ENCODE data around the gene MICA. TPM values are rescaled to one million over a fixed set of nuclear protein-coding genes. Genes with fewer than 3 reads are reported as not detected.

MICA gene
- total and polyA plus RNA-seq, 9 of the 15 experiments (the other 6 are each of a cell fraction or from before 2014, with no cell fraction given): 11.8 to 24.6 (median 16.7) TPM

- TF ChIP-seq GMEB1 (CRISPR knock-in tag; IDR thresholded peaks at IDR 0.05): 0 out of 2 replicates have a peak, but pooled peaks have one; percentile 10
- TF ChIP-seq ZNF778 (CRISPR knock-in tag; IDR thresholded peaks at IDR 0.05): no peak
- no peak for TF ChIP-seq KAT2B (IDR thresholded peaks at IDR 0.05; ENCODE audit: low read depth, low read length)
- TF ChIP-seq XRCC5 (IDR thresholded peaks at IDR 0.05; ENCODE audit: low read depth, low read length): peak; percentile 36; the same call in 1 of the 2 replicates
- no peak for TF ChIP-seq NR2F6 (CRISPR knock-in tag; IDR thresholded peaks at IDR 0.05)
- 0 out of 2 replicates have a peak, but pooled peaks have one; percentile 68 for TF ChIP-seq PHB (CRISPR knock-in tag; IDR thresholded peaks at IDR 0.05)
- TF ChIP-seq CHD1 (IDR thresholded peaks at IDR 0.05; ENCODE audit: low read length): no peak
- no peak for TF ChIP-seq ZNF217 (CRISPR knock-in tag; IDR thresholded peaks at IDR 0.05)
- TF ChIP-seq NCOA4 (IDR thresholded peaks at IDR 0.05; ENCODE audit: partially characterized antibody): no peak
- TF ChIP-seq ZNF444 (CRISPR knock-in tag; IDR thresholded peaks at IDR 0.05): no peak
- peak; percentile 83; the same call in 1 of the 2 replicates for TF ChIP-seq PHF8 (IDR thresholded peaks at IDR 0.05; ENCODE audit: borderline replicate concordance, low read length)
- TF ChIP-seq HDAC6 (IDR thresholded peaks at IDR 0.05; ENCODE audit: low read depth, low read length): no peak
- TF ChIP-seq KDM5B (IDR thresholded peaks at IDR 0.05; ENCODE audit: insufficient replicate concordance, low read depth, low read length): peak; percentile 86
- TF ChIP-seq ZNF699 (CRISPR knock-in tag; IDR thresholded peaks at IDR 0.05; ENCODE audit: insufficient replicate concordance): no peak
- TF ChIP-seq TAF1 (IDR thresholded peaks at IDR 0.05; ENCODE audit: control insufficient read depth, extremely low read depth, insufficient read depth, low read length, severe bottlenecking): peak; percentile 65
- TF ChIP-seq GATAD2B (IDR thresholded peaks at IDR 0.05; ENCODE audit: borderline replicate concordance): no peak
- TF ChIP-seq E2F1 (CRISPR knock-in tag; IDR thresholded peaks at IDR 0.05): peak; percentile 16; the same call in 1 of the 2 replicates
- no peak for TF ChIP-seq CLOCK (CRISPR knock-in tag; IDR thresholded peaks at IDR 0.05; ENCODE audit: borderline replicate concordance)
- no peak for TF ChIP-seq PHF21A (IDR thresholded peaks at IDR 0.05; ENCODE audit: borderline replicate concordance, low read depth)
- TF ChIP-seq CGGBP1 (CRISPR knock-in tag; IDR thresholded peaks at IDR 0.05): no peak
- no peak for TF ChIP-seq NCOR1 (IDR thresholded peaks at IDR 0.05)
- no peak for TF ChIP-seq SIN3B (IDR thresholded peaks at IDR 0.05; ENCODE audit: low read depth)
- no peak for TF ChIP-seq HEY1 (CRISPR knock-in tag; IDR thresholded peaks at IDR 0.05; ENCODE audit: borderline replicate concordance)
Measured at GRCh38 chr6:31403283-31404060, at the start of gene MICA (continued).
